Fibroblast of lung (primary cell): ENCODE results near the gene DCDC2B. TPM values are rescaled to one million over a fixed set of nuclear protein-coding genes. Genes with fewer than 3 reads are reported as not detected.

ENCODE experiments used
- DNase-seq, 2 donors: peaks; one replicate each; pipeline versions ENCODE4 v3.0.0 to v3.0.0-alpha.2; 2010; ENCODE audit warnings: low read depth in 2 of 2
- H2AFZ ChIP-seq: 2 replicates; pipeline ENCODE4 v1.5.1; 2012; ENCODE audit warnings: low read length, control low read depth, inconsistent platforms
- H3K27ac ChIP-seq: 2 replicates; pipeline ENCODE4 v1.5.1; 2011; ENCODE audit warnings: low read length, control low read depth; ENCODE audit not compliant: insufficient read depth
- H3K27me3 ChIP-seq: 2 replicates; pipeline ENCODE4 v1.5.1; 2011; ENCODE audit warnings: mild to moderate bottlenecking, low read length; ENCODE audit not compliant: control insufficient read depth, insufficient read depth
- H3K36me3 ChIP-seq: 2 replicates; pipeline ENCODE4 v1.5.1; 2011; ENCODE audit warnings: low read length; ENCODE audit not compliant: control insufficient read depth, insufficient read depth
- H3K4me1 ChIP-seq: 2 replicates; pipeline ENCODE4 v1.5.1; 2011; ENCODE audit warnings: low read length; ENCODE audit not compliant: control insufficient read depth, insufficient read depth; ENCODE audit errors: extremely low read depth
- H3K4me2 ChIP-seq: 2 replicates; pipeline ENCODE4 v1.5.1; 2011; ENCODE audit warnings: low read length, control low read depth; ENCODE audit not compliant: insufficient read depth; ENCODE audit errors: extremely low read depth
- H3K4me3 ChIP-seq, 4 experiments: fragments of 200-600 bp in 1 of 4; sonication (generic) in 1 of 4; replicated peaks in 1 of 4; 2 replicates each; pipeline ENCODE4 v1.5.1; 2011 to 2016; ENCODE audit warnings: low read length in 4 of 4, low read depth in 3 of 4, mild to moderate bottlenecking in 3 of 4, control low read depth in 2 of 4, inconsistent platforms in 1 of 4, mixed read lengths in 1 of 4; ENCODE audit not compliant: insufficient read depth in 1 of 4; ENCODE audit errors: control extremely low read depth in 1 of 4
- H3K79me2 ChIP-seq: 2 replicates; pipeline ENCODE4 v1.5.1; 2012; ENCODE audit warnings: mild to moderate bottlenecking, low read length, inconsistent platforms; ENCODE audit not compliant: control insufficient read depth, insufficient read depth
- H3K9ac ChIP-seq: 2 replicates; pipeline ENCODE4 v1.5.1; 2011; ENCODE audit warnings: mild to moderate bottlenecking, low read length, control low read depth; ENCODE audit not compliant: insufficient read depth
- H3K9me3 ChIP-seq: 2 replicates; pipeline ENCODE4 v1.5.1; 2012; ENCODE audit warnings: low read depth, low read length; ENCODE audit not compliant: control insufficient read depth, insufficient read depth
- H4K20me1 ChIP-seq: 2 replicates; pipeline ENCODE4 v1.5.1; 2011; ENCODE audit warnings: low read length; ENCODE audit not compliant: control insufficient read depth, insufficient read depth; ENCODE audit errors: extremely low read depth
- EZH2 ChIP-seq: IDR thresholded peaks from 2 replicates; pipeline ENCODE4 v1.5.1; 2012; ENCODE audit warnings: low read length, control low read depth, mild to moderate bottlenecking; ENCODE audit errors: missing control alignments
- polyA plus RNA-seq, 2 donors: library from polyadenylated mRNA; depleted of rRNA in 1 of 2; stranded (reverse) in 1 of 2; unstranded in 1 of 2; fragments of >200 nt; gene quantifications; 2 replicates each; pipeline ENCODE4 v1.2.1, GENCODE V29; 2011 to 2012; ENCODE audit warnings: missing spikeins in 1 of 2
- total RNA-seq: library from RNA; depleted of rRNA; stranded (reverse); fragments of >200 nt; gene quantifications from 2 replicates; pipeline ENCODE4 v1.2.1, GENCODE V29; 2014
- TF ChIP-seq, protein P1 (sequence below), 2 donors: IDR thresholded peaks in 1 of 2; conservative IDR thresholded peaks in 1 of 2; 1 replicate in 1 of 2; 2 replicates in 1 of 2; pipeline ENCODE4 v1.5.1; 2011 to 2012; ENCODE audit warnings: low read length in 2 of 2, control low read depth in 1 of 2, inconsistent platforms in 1 of 2, low read depth in 1 of 2, mild to moderate bottlenecking in 1 of 2

DCDC2B gene
- total and polyA plus RNA-seq, 2 donors (not counting 1 experiment from before 2014, with no cell fraction given) = not detected

DNA sequence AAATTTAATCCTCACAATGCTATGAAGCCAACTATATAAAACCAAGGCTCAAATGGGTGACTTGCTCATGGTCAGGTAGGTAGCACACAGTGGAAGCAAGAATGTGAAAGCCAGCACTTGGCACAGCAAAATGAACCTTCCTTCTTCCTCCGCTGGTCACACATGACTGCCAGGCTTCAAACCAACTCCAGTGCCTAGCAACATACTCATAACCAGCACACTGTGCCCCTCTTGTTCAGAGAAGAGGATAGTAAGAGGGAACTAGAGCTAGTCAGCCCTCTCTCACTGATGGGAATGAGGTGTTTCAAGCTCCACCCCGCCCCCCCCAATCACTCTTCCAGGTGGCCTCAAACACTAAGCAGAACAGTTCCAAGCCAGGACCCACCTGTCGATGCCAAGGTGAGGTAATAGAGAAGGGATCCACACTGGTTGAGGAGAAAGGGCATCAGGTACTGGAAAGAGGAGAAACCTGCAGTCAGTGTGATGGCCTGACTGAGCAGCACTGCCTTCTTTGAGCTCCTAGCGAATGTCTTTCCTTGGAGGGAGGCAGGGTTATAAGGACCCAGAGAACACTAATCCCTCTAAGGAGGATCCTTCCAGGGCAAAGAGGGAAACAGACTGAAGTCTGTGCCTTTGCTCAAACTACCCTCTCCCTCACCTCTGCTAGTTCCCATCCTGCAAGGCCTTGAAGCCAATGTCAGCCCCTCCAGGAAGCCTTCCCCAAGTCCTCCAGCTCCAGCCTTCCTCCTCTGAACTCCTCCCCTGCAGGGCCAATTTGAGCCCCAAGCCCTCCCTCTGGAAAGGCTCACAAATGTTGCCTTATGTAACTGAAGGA is 12.1 kb downstream of the DCDC2B start:
- H3K4me2 ChIP-seq = peak overlapping the region; percentile 94
- H3K9ac ChIP-seq = peak overlapping the region; percentile 98
- H3K9me3 ChIP-seq = no peaks in the 10 kb centered on the region
- DNase-seq = no peak
- no peaks in the 10 kb centered on the region for H4K20me1 ChIP-seq
- H3K4me3 ChIP-seq = peak overlapping the region; percentile 77 to 88 (median 82)
- H3K36me3 ChIP-seq = peaks cover 18% of the 10 kb centered on the region
- H3K79me2 ChIP-seq = peaks cover 32% of the 10 kb centered on the region
- TF ChIP-seq EZH2 = no peak
- TF ChIP-seq, protein P1, sequence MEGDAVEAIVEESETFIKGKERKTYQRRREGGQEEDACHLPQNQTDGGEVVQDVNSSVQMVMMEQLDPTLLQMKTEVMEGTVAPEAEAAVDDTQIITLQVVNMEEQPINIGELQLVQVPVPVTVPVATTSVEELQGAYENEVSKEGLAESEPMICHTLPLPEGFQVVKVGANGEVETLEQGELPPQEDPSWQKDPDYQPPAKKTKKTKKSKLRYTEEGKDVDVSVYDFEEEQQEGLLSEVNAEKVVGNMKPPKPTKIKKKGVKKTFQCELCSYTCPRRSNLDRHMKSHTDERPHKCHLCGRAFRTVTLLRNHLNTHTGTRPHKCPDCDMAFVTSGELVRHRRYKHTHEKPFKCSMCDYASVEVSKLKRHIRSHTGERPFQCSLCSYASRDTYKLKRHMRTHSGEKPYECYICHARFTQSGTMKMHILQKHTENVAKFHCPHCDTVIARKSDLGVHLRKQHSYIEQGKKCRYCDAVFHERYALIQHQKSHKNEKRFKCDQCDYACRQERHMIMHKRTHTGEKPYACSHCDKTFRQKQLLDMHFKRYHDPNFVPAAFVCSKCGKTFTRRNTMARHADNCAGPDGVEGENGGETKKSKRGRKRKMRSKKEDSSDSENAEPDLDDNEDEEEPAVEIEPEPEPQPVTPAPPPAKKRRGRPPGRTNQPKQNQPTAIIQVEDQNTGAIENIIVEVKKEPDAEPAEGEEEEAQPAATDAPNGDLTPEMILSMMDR (conservative IDR thresholded peaks at IDR 0.05 in 1 of 2, IDR thresholded peaks at IDR 0.05 in 1 of 2; ENCODE audit: low read depth in 1 of 2, low read length in 2 of 2) = no peak
- peaks cover 20% of the 10 kb centered on the region for H3K4me1 ChIP-seq
- no peaks in the 10 kb centered on the region for H3K27me3 ChIP-seq
- H3K27ac ChIP-seq = peak overlapping the region; percentile 100
- H2AFZ ChIP-seq = no peak overlapping the region

GRCh38 chr1:32221581-32221979 is 12.7 kb downstream of the DCDC2B start:
- peak overlapping the region; percentile 2 for H2AFZ ChIP-seq
- H3K4me2 ChIP-seq = peak overlapping the region; percentile 94
- H4K20me1 ChIP-seq = no peaks in the 10 kb centered on the region
- no peak for DNase-seq
- H3K9me3 ChIP-seq = no peaks in the 10 kb centered on the region
- H3K4me3 ChIP-seq = peak overlapping the region; percentile 77 to 88 (median 82)
- peaks cover 33% of the 10 kb centered on the region for H3K79me2 ChIP-seq
- peaks cover 20% of the 10 kb centered on the region for H3K4me1 ChIP-seq
- peaks cover 16% of the 10 kb centered on the region for H3K36me3 ChIP-seq
- peak overlapping the region; percentile 98 for H3K9ac ChIP-seq
- TF ChIP-seq, protein P1 (conservative IDR thresholded peaks at IDR 0.05 in 1 of 2, IDR thresholded peaks at IDR 0.05 in 1 of 2; ENCODE audit: low read depth in 1 of 2, low read length in 2 of 2) = no peak
- no peak for TF ChIP-seq EZH2
- H3K27ac ChIP-seq = peak overlapping the region; percentile 100
- H3K27me3 ChIP-seq = no peaks in the 10 kb centered on the region

GRCh38 chr1:32221980-32222755 is 13.3 kb downstream of the DCDC2B start, which contains the start of the genes EIF3I and TMEM234:
TSS of gene EIF3I (plus strand) at chr1:32222407. CDS start at chr1:32222442, 35 bp downstream.
TSS of gene TMEM234 (minus strand) at chr1:32222353. CDS start at chr1:32222322, 31 bp downstream.
- TF ChIP-seq, protein P1 (conservative IDR thresholded peaks at IDR 0.05 in 1 of 2, IDR thresholded peaks at IDR 0.05 in 1 of 2; ENCODE audit: low read depth in 1 of 2, low read length in 2 of 2) = no peak
- no peak for TF ChIP-seq EZH2
- H3K9me3 ChIP-seq = no peaks in the 10 kb centered on the region

More at GRCh38 chr1:32221980-32222755, 13.3 kb downstream of the DCDC2B start, which contains the start of the genes EIF3I and TMEM234:
- Histone ChIP-seq H3K4me2 (peak within 1 kb of the TSS; percentile 94), H3K9ac (peak within 1 kb of the TSS; percentile 98), H3K79me2 (peaks cover 33% of the 10 kb centered on the region), H3K4me1 (peaks cover 20% of the 10 kb centered on the region), H2AFZ (peak within 1 kb of the TSS; percentile 11), H3K27ac (peak within 1 kb of the TSS; percentile 100), H3K27me3 (no peaks in the 10 kb centered on the region), H4K20me1 (no peaks in the 10 kb centered on the region), H3K36me3 (peaks cover 11% of the 10 kb centered on the region), H3K4me3 (peak within 1 kb of the TSS; percentile 77 to 88 (median 82))
- DNase-seq = peak; percentile 91
